ENCODE results near the gene GLOD5. TPM values are rescaled to one million over a fixed set of nuclear protein-coding genes. Genes with fewer than 3 reads are reported as not detected.
"Not testable (repeated sequence)": the region's sequence is repeated elsewhere in the genome, so short reads cannot be mapped to it uniquely, and the experiment has no call there.

Gene GLOD5
- total and polyA plus RNA-seq, 9 of the 15 experiments (the other 6 are each of a cell fraction or from before 2014, with no cell fraction given): 0.27 to 4.4 (median 2.2) TPM

DNA sequence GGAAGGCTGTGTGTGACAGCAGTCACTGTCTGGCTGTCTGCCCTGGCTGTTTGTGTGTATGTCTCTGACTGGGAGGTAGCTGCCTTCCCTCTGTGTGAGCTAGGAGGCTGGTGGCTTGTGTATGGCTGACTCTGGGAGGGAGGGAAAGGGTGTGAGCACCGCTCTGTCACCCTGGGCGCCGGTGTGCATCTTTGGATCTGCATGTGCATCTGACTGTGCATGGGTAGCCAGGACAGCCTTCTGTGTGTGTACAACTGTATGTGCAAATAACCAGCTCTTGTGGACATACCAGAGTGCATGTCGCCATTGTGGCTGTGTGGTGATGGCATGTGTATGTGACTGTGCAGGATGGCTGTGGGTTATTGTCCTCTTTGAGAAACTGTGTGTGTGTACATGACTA, 57.3 kb downstream of the GLOD5 start (continued):
- TF ChIP-seq CEBPG (CRISPR knock-in tag; IDR thresholded peaks at IDR 0.05): no peak
- no peak for TF ChIP-seq CEBPG (tag; conservative IDR thresholded peaks at IDR 0.05 in 1 of 2, IDR thresholded peaks at IDR 0.05 in 1 of 2)
- TF ChIP-seq ZNF282 (CRISPR knock-in tag; IDR thresholded peaks at IDR 0.05): no peak
- TF ChIP-seq MBD2 (IDR thresholded peaks at IDR 0.05; ENCODE audit: borderline replicate concordance, low read depth): no peak
- TF ChIP-seq NR4A1 (CRISPR knock-in tag; IDR thresholded peaks at IDR 0.05): no peak
- no peak for TF ChIP-seq NR4A1 (tag; IDR thresholded peaks at IDR 0.05)

DNA sequence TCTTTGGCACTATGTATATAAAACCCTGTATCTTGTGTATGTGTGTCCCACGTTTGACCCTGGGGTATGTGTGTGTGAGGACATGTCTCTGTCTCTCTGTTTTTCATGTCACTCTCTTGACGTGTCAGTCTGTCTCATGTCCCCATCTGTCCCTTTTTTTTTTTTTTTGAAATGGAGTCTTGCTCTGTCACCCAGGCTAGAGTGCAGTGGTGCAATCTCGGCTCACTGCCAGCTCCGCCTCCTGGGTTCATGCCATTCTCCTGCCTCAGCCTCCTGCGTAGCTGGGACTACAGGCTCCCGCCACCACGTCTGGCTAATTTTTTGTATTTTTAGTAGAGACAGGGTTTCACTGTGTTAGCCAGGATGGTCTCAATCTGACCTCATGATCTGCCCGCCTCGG, 57.8 kb downstream of the GLOD5 start:
- POLR2A ChIA-PET: interaction anchor here (1.4 kb wide), 1 partner anchor 17 kb away, joined by 3 read pairs; the partner anchor contains the start of gene PCSK1N
- H3K79me2 ChIP-seq (ENCODE audit: control insufficient read depth, insufficient read depth, low read length); H2AFZ ChIP-seq (ENCODE audit: low read depth, low read length); DNase-seq (ENCODE audit: extremely low read depth in 1 of 4, low spot score in 3 of 4); CTCF ChIA-PET (ENCODE audit: low intra/inter-chr PET ratio); H3K27me3 ChIP-seq (ENCODE audit: control insufficient read depth in 2 of 2, insufficient read depth in 2 of 2, low read length in 2 of 2); ATAC-seq; H3K27ac ChIP-seq (ENCODE audit: extremely low read depth, low read depth, low read length); H3K4me2 ChIP-seq (ENCODE audit: insufficient read depth, low read length); H3K9ac ChIP-seq (ENCODE audit: insufficient read depth in 1 of 2, low read depth in 2 of 2, low read length in 2 of 2); BruUV-seq (replicated peaks); FAIRE-seq; H3K4me3 ChIP-seq; H3K9me3 ChIP-seq (replicated peaks; ENCODE audit: control insufficient read depth, insufficient read depth, low read depth, low read length); H3K4me1 ChIP-seq (replicated peaks in 1 of 2; ENCODE audit: control insufficient read depth in 2 of 2, insufficient read depth in 2 of 2, low read length in 2 of 2); intact Hi-C loops (cut with micrococcal nuclease); H3K9me1 ChIP-seq (ENCODE audit: control insufficient read depth, insufficient read depth, low read length); in situ Hi-C loops (cut with MboI); H4K20me1 ChIP-seq (replicated peaks; ENCODE audit: control insufficient read depth, insufficient read depth, low read length): not testable (repeated sequence)
- peaks cover 53% of the 10 kb centered on the region; the same call in 2 of the 3 replicates for H3K36me3 ChIP-seq (ENCODE audit: control insufficient read depth, insufficient read depth, low read length)
- 74% methylated on average over 3 of the region's 9 CpGs for WGBS (ENCODE audit: insufficient coverage, low coverage, missing lambda C conversion rate)
